ENCODE measurements around the gene ROBO1. TPM values are rescaled to one million over a fixed set of nuclear protein-coding genes. Genes with fewer than 3 reads are reported as not detected.

The ROBO1 gene
- total and polyA plus RNA-seq, 3 experiments from 2014 or later: 0.54 to 0.59 (median 0.55) TPM

DNA sequence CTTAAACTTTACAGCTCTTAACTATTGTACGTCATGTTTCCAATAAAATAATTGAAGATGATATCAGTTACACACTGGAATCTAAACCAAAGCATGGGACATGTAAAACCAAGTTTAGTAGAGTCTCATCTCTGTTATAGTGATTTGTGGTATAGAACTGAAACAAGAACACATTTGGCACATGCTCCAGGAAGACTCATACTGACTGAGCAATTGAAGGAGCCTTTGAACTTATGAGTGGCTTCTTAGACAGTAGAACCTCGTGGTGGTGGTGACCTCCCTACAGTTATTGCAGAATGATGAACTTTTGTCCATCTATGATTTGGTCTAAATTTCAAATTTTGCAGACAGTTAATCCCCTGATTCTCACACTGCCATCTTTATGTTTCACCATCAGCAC lies 729.7 kb downstream of the ROBO1 start:
- POLR2A ChIA-PET: no interaction called here
- Histone ChIP-seq H3K4me1 (ENCODE audit: insufficient read depth, low read length) (no peaks in the 10 kb centered on the region), H3K27me3 (ENCODE audit: insufficient read depth, low read length, poor library complexity, severe bottlenecking) (no peaks in the 10 kb centered on the region), H3K9me3 (ENCODE audit: low read length) (no peaks in the 10 kb centered on the region), H3K27ac (ENCODE audit: low read depth, low read length) (no peak overlapping the region), H3K36me3 (ENCODE audit: insufficient read depth, low read length) (no peaks in the 10 kb centered on the region), H3K4me3 (ENCODE audit: low read length) (no peak overlapping the region)
- peaks cover 6 to 28% (median 15%) of the 10 kb centered on the region in 5 donors for H3K9me3 Mint-ChIP-seq
- H3K36me3 Mint-ChIP-seq: no peaks in the 10 kb centered on the region
- no peak overlapping the region for H3K27ac Mint-ChIP-seq
- peaks cover 0 to 1% of the 10 kb centered on the region in 2 donors for H3K27me3 Mint-ChIP-seq
- H3K4me3 Mint-ChIP-seq: no peak overlapping the region
- no peaks in the 10 kb centered on the region for H3K4me1 Mint-ChIP-seq
- no peak for DNase-seq
- CTCF ChIA-PET: no interaction called here

DNA sequence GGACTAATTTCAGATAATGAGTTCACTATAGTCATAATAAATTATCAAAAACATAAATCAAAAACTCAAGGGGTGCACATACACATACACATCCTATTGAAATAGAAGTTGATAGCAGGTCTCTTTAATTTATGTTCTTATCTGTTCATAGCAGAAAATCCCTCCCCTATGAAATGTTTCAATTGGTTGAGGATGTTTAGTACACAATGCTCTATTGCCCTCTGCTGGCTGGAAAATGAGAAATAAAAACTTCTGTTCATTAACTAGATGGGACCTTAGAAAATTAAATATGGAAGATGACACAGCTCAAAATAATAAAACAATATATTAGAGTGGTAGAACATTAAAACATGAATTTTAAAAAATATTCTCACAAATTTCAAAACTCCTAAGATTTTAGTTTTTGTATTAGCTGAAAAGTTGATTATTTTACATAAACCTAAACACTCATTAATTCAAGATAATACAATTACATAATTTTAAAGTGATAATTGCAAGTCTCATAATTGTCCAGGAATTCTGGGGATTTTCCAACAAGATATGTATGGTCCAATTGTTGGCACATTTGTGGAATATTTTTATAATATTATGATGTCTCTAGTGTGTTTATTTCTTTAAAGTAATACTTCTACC lies 735.0 kb downstream of the ROBO1 start:
- Mint-ChIP-seq H3K4me3 (no peak overlapping the region), H3K27me3 (peaks cover 0 to 1% of the 10 kb centered on the region in 2 donors), H3K9me3 (peaks cover 0 to 9% (median 7%) of the 10 kb centered on the region in 5 donors), H3K27ac (no peak overlapping the region), H3K4me1 (no peaks in the 10 kb centered on the region), H3K36me3 (no peaks in the 10 kb centered on the region)
- peak in 1 of 5 donors; percentile 31 for DNase-seq
- Histone ChIP-seq H3K9me3 (ENCODE audit: low read length) (no peaks in the 10 kb centered on the region), H3K4me1 (ENCODE audit: insufficient read depth, low read length) (no peaks in the 10 kb centered on the region), H3K27me3 (ENCODE audit: insufficient read depth, low read length, poor library complexity, severe bottlenecking) (no peaks in the 10 kb centered on the region), H3K27ac (ENCODE audit: low read depth, low read length) (no peak overlapping the region), H3K36me3 (ENCODE audit: insufficient read depth, low read length) (no peaks in the 10 kb centered on the region), H3K4me3 (ENCODE audit: low read length) (no peak overlapping the region)
- CTCF ChIA-PET: no interaction called here
- POLR2A ChIA-PET: no interaction called here

DNA sequence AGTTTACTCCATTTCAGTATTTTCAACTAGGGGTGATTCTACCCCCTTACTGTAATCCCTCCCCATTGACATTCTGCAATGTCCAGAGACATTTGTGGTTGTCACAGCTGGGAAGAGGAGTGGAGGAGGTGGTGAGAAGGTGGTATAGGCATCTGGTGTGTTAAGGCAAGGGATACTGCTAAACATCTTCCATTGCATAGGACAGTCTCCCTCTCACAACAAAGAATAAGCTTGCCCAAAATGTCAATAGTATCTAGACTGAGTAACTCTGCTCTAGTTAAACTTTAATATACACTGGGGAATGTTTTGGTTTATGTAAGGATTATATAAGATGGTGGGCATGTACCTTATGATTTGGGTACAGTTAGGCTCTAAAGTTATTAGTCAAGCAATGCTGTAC lies 737.6 kb downstream of the ROBO1 start:
- CTCF ChIA-PET: no interaction called here
- Histone ChIP-seq H3K4me1 (ENCODE audit: insufficient read depth, low read length) (no peaks in the 10 kb centered on the region), H3K27me3 (ENCODE audit: insufficient read depth, low read length, poor library complexity, severe bottlenecking) (no peaks in the 10 kb centered on the region), H3K27ac (ENCODE audit: low read depth, low read length) (no peak overlapping the region), H3K4me3 (ENCODE audit: low read length) (no peak overlapping the region), H3K9me3 (ENCODE audit: low read length) (no peaks in the 10 kb centered on the region), H3K36me3 (ENCODE audit: insufficient read depth, low read length) (no peaks in the 10 kb centered on the region)
- no peak overlapping the region for H3K27ac Mint-ChIP-seq
- H3K27me3 Mint-ChIP-seq: peaks cover 0 to 1% of the 10 kb centered on the region in 2 donors
- DNase-seq: no peak
- H3K9me3 Mint-ChIP-seq: peaks cover 0 to 9% (median 4%) of the 10 kb centered on the region in 5 donors
- POLR2A ChIA-PET: no interaction called here
- H3K4me1 Mint-ChIP-seq: no peaks in the 10 kb centered on the region
- H3K36me3 Mint-ChIP-seq: no peaks in the 10 kb centered on the region
- H3K4me3 Mint-ChIP-seq: no peak overlapping the region

DNA sequence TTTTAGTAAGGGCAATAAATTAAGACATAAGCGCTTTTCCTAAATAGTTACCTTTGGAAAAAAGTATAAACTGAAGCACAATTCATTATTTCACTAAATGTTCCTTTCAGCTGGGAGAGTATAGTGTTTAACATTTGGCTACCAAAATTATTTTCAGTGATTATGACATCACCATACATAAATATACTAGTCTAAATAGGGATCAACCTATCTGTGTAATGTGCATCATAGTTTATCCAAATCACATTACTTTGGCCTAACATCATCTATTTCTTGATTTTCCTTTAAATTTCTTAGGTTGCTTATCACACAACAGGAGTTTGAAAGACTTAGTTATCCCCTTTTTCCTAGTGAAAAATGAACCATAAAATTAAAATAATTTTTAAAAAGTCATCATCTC lies 738.9 kb downstream of the ROBO1 start:
- peaks cover 0 to 9% (median 4%) of the 10 kb centered on the region in 5 donors for H3K9me3 Mint-ChIP-seq
- ChIA-PET POLR2A (no interaction called here), CTCF (no interaction called here)
- H3K4me3 Mint-ChIP-seq: no peak overlapping the region
- H3K4me1 Mint-ChIP-seq: no peaks in the 10 kb centered on the region
- Histone ChIP-seq H3K4me1 (ENCODE audit: insufficient read depth, low read length) (no peaks in the 10 kb centered on the region), H3K4me3 (ENCODE audit: low read length) (no peak overlapping the region), H3K27me3 (ENCODE audit: insufficient read depth, low read length, poor library complexity, severe bottlenecking) (no peaks in the 10 kb centered on the region), H3K36me3 (ENCODE audit: insufficient read depth, low read length) (no peaks in the 10 kb centered on the region), H3K27ac (ENCODE audit: low read depth, low read length) (no peak overlapping the region), H3K9me3 (ENCODE audit: low read length) (no peaks in the 10 kb centered on the region)
- no peaks in the 10 kb centered on the region for H3K36me3 Mint-ChIP-seq
- DNase-seq: no peak
- no peaks in the 10 kb centered on the region for H3K27me3 Mint-ChIP-seq
- no peak overlapping the region for H3K27ac Mint-ChIP-seq

DNA sequence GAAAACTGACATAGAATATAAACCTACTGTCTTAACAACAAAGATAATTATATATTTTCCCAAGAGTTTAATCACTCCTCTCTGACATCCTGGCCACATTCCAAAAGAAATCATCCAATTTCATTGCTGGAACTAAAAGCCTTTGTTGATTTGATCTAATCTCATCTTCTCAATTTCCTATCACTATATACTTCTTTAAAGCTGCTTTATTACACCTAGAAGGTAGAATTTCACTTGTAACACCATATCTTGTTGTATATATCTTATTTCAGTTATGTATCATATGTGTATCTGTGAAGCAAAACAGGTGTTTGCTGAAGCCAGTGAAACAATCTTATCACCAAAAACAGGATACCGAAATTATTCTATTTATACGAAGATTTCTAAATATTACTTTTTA lies 740.2 kb downstream of the ROBO1 start:
- H3K27ac Mint-ChIP-seq: no peak overlapping the region
- H3K27me3 ChIP-seq (ENCODE audit: insufficient read depth, low read length, poor library complexity, severe bottlenecking): no peaks in the 10 kb centered on the region
- peaks cover 0 to 13% (median 7%) of the 10 kb centered on the region in 5 donors for H3K9me3 Mint-ChIP-seq
- H3K27me3 Mint-ChIP-seq: no peaks in the 10 kb centered on the region
- H3K4me1 ChIP-seq (ENCODE audit: insufficient read depth, low read length): no peaks in the 10 kb centered on the region
- H3K4me3 Mint-ChIP-seq: no peak overlapping the region
- H3K36me3 ChIP-seq (ENCODE audit: insufficient read depth, low read length): no peaks in the 10 kb centered on the region
- POLR2A ChIA-PET: no interaction called here
- CTCF ChIA-PET: no interaction called here
- H3K4me1 Mint-ChIP-seq: no peaks in the 10 kb centered on the region
- H3K9me3 ChIP-seq (ENCODE audit: low read length): no peaks in the 10 kb centered on the region
- no peaks in the 10 kb centered on the region for H3K36me3 Mint-ChIP-seq
- H3K27ac ChIP-seq (ENCODE audit: low read depth, low read length): no peak overlapping the region
- no peak overlapping the region for H3K4me3 ChIP-seq (ENCODE audit: low read length)
- DNase-seq: no peak

DNA sequence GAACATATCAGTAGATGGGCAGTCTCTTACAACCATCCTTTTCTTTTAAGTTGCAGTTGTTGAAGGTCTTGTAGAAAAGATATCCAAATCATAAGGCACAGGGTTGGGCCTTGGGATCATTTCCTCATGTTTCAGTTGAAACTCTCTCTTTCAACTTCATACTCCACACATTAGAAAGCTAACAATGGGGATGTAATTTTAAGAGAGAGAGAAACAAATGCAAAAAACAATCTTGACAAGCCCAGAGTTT lies 747.9 kb downstream of the ROBO1 start:
- POLR2A ChIA-PET: no interaction called here
- H3K4me3 Mint-ChIP-seq: no peak overlapping the region
- Histone ChIP-seq H3K36me3 (ENCODE audit: insufficient read depth, low read length) (no peaks in the 10 kb centered on the region), H3K9me3 (ENCODE audit: low read length) (no peaks in the 10 kb centered on the region), H3K27me3 (ENCODE audit: insufficient read depth, low read length, poor library complexity, severe bottlenecking) (no peaks in the 10 kb centered on the region), H3K4me1 (ENCODE audit: insufficient read depth, low read length) (no peaks in the 10 kb centered on the region), H3K27ac (ENCODE audit: low read depth, low read length) (no peak overlapping the region), H3K4me3 (ENCODE audit: low read length) (no peak overlapping the region)
- peaks cover 4 to 21% (median 18%) of the 10 kb centered on the region in 5 donors for H3K9me3 Mint-ChIP-seq
- CTCF ChIA-PET: no interaction called here
- peaks cover 0 to 5% (median 2%) of the 10 kb centered on the region in 3 donors for H3K4me1 Mint-ChIP-seq
- H3K36me3 Mint-ChIP-seq: peaks cover 0 to 1% (median 0%) of the 10 kb centered on the region in 3 donors
- H3K27ac Mint-ChIP-seq: no peak overlapping the region
- peaks cover 6% of the 10 kb centered on the region in 2 donors for H3K27me3 Mint-ChIP-seq
- DNase-seq: no peak

DNA sequence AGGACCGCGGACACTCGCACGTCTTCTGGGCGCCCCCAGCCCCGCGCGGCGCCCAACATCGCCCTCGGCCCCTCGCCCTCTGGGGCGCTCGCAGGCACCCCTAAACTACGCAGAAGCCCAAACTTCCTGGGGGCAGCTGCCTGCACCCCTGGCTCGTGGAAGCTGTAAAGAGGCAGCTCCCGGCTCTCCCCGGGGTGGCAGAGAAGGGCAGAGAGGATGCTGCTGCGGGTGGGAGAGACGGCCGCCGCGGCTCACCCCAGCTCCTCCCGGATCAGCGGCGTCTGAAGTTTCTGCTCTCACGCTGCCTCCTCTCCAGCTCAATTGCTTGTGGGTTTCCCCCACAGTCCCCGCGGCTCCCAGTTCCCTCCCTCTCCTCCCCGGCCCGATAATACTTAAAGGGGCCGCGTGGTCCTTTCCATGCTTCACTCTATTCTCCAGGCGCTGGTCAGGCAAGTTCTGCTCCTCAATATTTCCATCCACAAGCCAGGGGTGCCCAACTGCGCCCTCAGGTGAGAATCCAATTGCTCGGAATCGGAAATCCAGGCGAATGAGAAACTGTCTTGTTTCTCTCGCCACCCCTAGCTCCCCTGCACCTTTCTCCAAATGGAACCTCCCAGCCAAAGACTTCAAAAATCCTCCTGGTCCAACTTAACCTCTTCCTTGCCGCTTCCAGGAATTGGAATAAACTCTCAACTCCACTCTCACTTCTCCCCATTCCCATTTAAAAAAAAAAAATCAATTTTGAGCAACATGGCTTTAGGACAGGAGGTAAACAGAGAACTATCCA lies 748.5 kb downstream of the ROBO1 start:
- H3K36me3 Mint-ChIP-seq: peaks cover 0 to 1% (median 0%) of the 10 kb centered on the region in 3 donors
- DNase-seq: peak in 1 of 5 donors; percentile 57
- peaks cover 4 to 22% (median 20%) of the 10 kb centered on the region in 5 donors for H3K9me3 Mint-ChIP-seq
- no peaks in the 10 kb centered on the region for H3K4me1 ChIP-seq (ENCODE audit: insufficient read depth, low read length)
- H3K27ac ChIP-seq (ENCODE audit: low read depth, low read length): no peak overlapping the region
- H3K36me3 ChIP-seq (ENCODE audit: insufficient read depth, low read length): no peaks in the 10 kb centered on the region
- peaks cover 6% of the 10 kb centered on the region in 2 donors for H3K27me3 Mint-ChIP-seq
- peaks cover 0 to 5% (median 2%) of the 10 kb centered on the region in 3 donors for H3K4me1 Mint-ChIP-seq
- H3K4me3 Mint-ChIP-seq: no peak overlapping the region
- no peaks in the 10 kb centered on the region for H3K27me3 ChIP-seq (ENCODE audit: insufficient read depth, low read length, poor library complexity, severe bottlenecking)
- H3K9me3 ChIP-seq (ENCODE audit: low read length): no peaks in the 10 kb centered on the region
- H3K4me3 ChIP-seq (ENCODE audit: low read length): no peak overlapping the region
- ChIA-PET POLR2A (no interaction called here), CTCF (no interaction called here)
- H3K27ac Mint-ChIP-seq: no peak overlapping the region

DNA sequence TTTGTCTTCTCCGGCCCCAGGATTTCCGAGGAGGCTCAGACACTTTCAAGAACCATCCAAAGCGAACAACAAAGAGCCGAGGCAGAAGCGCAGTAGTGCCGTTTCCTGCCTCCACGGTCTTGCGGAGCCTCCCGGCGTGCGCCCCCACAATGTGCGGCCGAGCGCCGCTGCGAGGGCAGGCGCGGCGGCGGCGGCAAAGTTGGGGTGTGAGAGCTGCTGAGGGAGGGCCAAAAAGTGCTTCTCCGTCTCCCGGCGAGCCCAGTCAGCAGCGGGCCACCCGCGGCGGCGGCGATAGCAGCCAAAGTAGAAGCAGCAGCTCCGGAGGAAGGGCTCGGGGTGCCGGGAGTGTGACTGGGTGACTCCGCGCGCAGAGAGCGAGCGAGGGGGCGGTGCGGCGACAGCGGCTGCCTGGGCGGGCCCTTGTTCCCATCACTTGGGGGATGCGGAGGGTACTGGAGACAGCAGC lies 749.1 kb downstream of the ROBO1 start:
- peaks cover 0 to 1% (median 0%) of the 10 kb centered on the region in 3 donors for H3K36me3 Mint-ChIP-seq
- Histone ChIP-seq H3K9me3 (ENCODE audit: low read length) (no peaks in the 10 kb centered on the region), H3K27ac (ENCODE audit: low read depth, low read length) (no peak overlapping the region), H3K36me3 (ENCODE audit: insufficient read depth, low read length) (no peaks in the 10 kb centered on the region), H3K4me3 (ENCODE audit: low read length) (no peak overlapping the region), H3K27me3 (ENCODE audit: insufficient read depth, low read length, poor library complexity, severe bottlenecking) (no peaks in the 10 kb centered on the region), H3K4me1 (ENCODE audit: insufficient read depth, low read length) (no peaks in the 10 kb centered on the region)
- peaks cover 0 to 5% (median 2%) of the 10 kb centered on the region in 3 donors for H3K4me1 Mint-ChIP-seq
- POLR2A ChIA-PET: no interaction called here
- CTCF ChIA-PET: no interaction called here
- no peak overlapping the region for H3K4me3 Mint-ChIP-seq
- DNase-seq: no peak
- peaks cover 4 to 25% (median 18%) of the 10 kb centered on the region in 5 donors for H3K9me3 Mint-ChIP-seq
- no peak overlapping the region for H3K27ac Mint-ChIP-seq
- H3K27me3 Mint-ChIP-seq: peaks cover 6% of the 10 kb centered on the region in 2 donors
